ENCODE data around the gene SPRED3. TPM values are rescaled to one million over a fixed set of nuclear protein-coding genes. Genes with fewer than 3 reads are reported as not detected.

The SPRED3 gene
- total and polyA plus RNA-seq, 9 of the 15 experiments (the other 6 are each of a cell fraction or from before 2014, with no cell fraction given): 0.05 to 1.3 (median 0.36) TPM

DNA sequence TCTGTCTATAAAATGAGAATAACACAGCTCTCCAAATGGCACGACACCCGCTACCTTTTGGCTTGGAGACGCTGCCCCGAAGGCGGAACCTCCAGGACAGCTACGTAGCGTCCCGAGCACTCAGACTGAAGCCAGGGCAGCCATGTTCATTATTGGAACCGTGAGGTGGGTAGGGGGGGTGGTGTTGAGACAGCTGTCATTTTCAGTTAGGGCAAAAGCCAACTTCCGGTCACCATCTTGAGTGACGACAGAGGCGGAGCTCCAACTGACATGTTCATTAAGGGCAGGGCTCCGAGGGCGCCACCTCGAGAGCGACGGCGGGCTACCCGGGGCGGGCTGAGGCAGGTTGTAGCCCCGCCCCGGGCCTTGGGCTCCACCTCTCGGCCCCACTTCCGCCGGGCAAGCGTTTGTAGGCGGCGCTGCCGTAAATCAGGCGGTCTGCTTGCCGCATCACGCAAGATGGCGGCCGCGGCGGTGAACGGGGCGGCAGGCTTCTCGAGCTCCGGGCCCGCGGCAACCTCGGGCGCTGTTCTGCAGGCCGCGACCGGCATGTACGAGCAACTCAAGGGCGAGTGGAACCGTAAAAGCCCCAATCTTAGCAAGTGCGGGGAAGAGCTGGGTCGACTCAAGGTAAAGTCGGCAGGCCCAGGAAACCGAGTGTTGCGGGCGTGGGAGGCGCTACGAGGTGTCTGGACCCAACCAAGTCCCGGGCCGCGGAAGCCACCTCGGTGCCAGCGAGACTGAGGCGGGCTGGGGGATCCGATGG lies 14.0 kb upstream of the SPRED3 start, which contains the start of gene PSMD8 (continued):
- TF ChIP-seq, protein P1, sequence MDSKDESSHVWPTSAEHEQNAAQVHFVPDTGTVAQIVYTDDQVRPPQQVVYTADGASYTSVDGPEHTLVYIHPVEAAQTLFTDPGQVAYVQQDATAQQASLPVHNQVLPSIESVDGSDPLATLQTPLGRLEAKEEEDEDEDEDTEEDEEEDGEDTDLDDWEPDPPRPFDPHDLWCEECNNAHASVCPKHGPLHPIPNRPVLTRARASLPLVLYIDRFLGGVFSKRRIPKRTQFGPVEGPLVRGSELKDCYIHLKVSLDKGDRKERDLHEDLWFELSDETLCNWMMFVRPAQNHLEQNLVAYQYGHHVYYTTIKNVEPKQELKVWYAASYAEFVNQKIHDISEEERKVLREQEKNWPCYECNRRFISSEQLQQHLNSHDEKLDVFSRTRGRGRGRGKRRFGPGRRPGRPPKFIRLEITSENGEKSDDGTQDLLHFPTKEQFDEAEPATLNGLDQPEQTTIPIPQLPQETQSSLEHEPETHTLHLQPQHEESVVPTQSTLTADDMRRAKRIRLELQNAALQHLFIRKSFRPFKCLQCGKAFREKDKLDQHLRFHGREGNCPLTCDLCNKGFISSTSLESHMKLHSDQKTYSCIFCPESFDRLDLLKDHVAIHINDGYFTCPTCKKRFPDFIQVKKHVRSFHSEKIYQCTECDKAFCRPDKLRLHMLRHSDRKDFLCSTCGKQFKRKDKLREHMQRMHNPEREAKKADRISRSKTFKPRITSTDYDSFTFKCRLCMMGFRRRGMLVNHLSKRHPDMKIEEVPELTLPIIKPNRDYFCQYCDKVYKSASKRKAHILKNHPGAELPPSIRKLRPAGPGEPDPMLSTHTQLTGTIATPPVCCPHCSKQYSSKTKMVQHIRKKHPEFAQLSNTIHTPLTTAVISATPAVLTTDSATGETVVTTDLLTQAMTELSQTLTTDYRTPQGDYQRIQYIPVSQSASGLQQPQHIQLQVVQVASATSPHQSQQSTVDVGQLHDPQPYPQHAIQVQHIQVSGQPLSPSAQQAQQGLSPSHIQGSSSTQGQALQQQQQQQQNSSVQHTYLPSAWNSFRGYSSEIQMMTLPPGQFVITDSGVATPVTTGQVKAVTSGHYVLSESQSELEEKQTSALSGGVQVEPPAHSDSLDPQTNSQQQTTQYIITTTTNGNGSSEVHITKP (IDR thresholded peaks at IDR 0.05; ENCODE audit: partially characterized antibody): peak; percentile 85
- TF ChIP-seq KLF6 (CRISPR knock-in tag; IDR thresholded peaks at IDR 0.05; ENCODE audit: borderline replicate concordance) (peak; percentile 50; the same call in 1 of the 2 replicates), HCFC1 (IDR thresholded peaks at IDR 0.05; ENCODE audit: low read depth, low read length) (peak; percentile 90), ZFP36 (IDR thresholded peaks at IDR 0.05; ENCODE audit: low read depth, low read length, partially characterized antibody) (no peak), JUND (IDR thresholded peaks at IDR 0.05; ENCODE audit: borderline replicate concordance, low read depth, low read length) (peak; percentile 83; the same call in 1 of the 2 replicates), JUND (tag; IDR thresholded peaks at IDR 0.05; ENCODE audit: borderline replicate concordance, low read depth, low read length) (peak; percentile 63; the same call in 1 of the 3 replicates), CSDE1 (IDR thresholded peaks at IDR 0.05) (peak; percentile 78 to 87; a peak in 2 of 4 replicates), RB1 (IDR thresholded peaks at IDR 0.05; ENCODE audit: low read depth) (peak; percentile 93), YY1 (IDR thresholded peaks at IDR 0.05; ENCODE audit: borderline replicate concordance in 1 of 3, control insufficient read depth in 1 of 3, extremely low read depth in 1 of 3, insufficient read depth in 3 of 3, insufficient read length in 1 of 3, insufficient replicate concordance in 2 of 3, low read depth in 1 of 3, low read length in 2 of 3) (peak; percentile 87 to 96 (median 93)), FOXJ2 (tag; IDR thresholded peaks at IDR 0.05) (peak; percentile 23; the same call in 1 of the 2 replicates)
- TF ChIP-seq, protein P2, sequence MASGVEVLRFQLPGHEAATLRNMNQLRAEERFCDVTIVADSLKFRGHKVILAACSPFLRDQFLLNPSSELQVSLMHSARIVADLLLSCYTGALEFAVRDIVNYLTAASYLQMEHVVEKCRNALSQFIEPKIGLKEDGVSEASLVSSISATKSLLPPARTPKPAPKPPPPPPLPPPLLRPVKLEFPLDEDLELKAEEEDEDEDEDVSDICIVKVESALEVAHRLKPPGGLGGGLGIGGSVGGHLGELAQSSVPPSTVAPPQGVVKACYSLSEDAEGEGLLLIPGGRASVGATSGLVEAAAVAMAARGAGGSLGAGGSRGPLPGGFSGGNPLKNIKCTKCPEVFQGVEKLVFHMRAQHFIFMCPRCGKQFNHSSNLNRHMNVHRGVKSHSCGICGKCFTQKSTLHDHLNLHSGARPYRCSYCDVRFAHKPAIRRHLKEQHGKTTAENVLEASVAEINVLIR (CRISPR knock-in tag; IDR thresholded peaks at IDR 0.05): peak; percentile 71; the same call in 1 of the 2 replicates
- TF ChIP-seq, protein P3, sequence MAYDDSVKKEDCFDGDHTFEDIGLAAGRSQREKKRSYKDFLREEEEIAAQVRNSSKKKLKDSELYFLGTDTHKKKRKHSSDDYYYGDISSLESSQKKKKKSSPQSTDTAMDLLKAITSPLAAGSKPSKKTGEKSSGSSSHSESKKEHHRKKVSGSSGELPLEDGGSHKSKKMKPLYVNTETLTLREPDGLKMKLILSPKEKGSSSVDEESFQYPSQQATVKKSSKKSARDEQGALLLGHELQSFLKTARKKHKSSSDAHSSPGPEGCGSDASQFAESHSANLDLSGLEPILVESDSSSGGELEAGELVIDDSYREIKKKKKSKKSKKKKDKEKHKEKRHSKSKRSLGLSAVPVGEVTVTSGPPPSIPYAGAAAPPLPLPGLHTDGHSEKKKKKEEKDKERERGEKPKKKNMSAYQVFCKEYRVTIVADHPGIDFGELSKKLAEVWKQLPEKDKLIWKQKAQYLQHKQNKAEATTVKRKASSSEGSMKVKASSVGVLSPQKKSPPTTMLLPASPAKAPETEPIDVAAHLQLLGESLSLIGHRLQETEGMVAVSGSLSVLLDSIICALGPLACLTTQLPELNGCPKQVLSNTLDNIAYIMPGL (CRISPR knock-in tag; IDR thresholded peaks at IDR 0.05): peak; percentile 72; the same call in 1 of the 2 replicates
- TF ChIP-seq, protein P4, sequence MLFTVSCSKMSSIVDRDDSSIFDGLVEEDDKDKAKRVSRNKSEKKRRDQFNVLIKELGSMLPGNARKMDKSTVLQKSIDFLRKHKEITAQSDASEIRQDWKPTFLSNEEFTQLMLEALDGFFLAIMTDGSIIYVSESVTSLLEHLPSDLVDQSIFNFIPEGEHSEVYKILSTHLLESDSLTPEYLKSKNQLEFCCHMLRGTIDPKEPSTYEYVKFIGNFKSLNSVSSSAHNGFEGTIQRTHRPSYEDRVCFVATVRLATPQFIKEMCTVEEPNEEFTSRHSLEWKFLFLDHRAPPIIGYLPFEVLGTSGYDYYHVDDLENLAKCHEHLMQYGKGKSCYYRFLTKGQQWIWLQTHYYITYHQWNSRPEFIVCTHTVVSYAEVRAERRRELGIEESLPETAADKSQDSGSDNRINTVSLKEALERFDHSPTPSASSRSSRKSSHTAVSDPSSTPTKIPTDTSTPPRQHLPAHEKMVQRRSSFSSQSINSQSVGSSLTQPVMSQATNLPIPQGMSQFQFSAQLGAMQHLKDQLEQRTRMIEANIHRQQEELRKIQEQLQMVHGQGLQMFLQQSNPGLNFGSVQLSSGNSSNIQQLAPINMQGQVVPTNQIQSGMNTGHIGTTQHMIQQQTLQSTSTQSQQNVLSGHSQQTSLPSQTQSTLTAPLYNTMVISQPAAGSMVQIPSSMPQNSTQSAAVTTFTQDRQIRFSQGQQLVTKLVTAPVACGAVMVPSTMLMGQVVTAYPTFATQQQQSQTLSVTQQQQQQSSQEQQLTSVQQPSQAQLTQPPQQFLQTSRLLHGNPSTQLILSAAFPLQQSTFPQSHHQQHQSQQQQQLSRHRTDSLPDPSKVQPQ (CRISPR knock-in tag; IDR thresholded peaks at IDR 0.05; ENCODE audit: borderline replicate concordance): no peak
